DND-41 (cell line): ENCODE measurements around the gene SIN3B.

Experiments
- ATAC-seq: fragments of 200-7000 bp; cut with Tn5 transposase; 3 replicates; pipeline ENCODE4 v1.9.1; 2021; ENCODE audit warnings: low read depth; ENCODE audit not compliant: insufficient read depth
- DNase-seq: peaks from one replicate; pipeline ENCODE4 v3.0.0-alpha.2; 2020
- H2AFZ ChIP-seq: 2 replicates; pipeline ENCODE4 v1.6.0; 2012; ENCODE audit warnings: low read depth, low read length
- H3K27ac ChIP-seq: 2 replicates; pipeline ENCODE4 v1.5.1; 2012; ENCODE audit warnings: low read length, inconsistent platforms
- H3K27me3 ChIP-seq: fragments of 200-600 bp; sonication (generic); 2 replicates; pipeline ENCODE4 v1.6.0; 2012; ENCODE audit warnings: low read length, mild to moderate bottlenecking, inconsistent platforms; ENCODE audit not compliant: insufficient read depth, poor library complexity
- H3K36me3 ChIP-seq: 2 replicates; pipeline ENCODE4 v1.5.1; 2012; ENCODE audit warnings: low read length, inconsistent platforms; ENCODE audit not compliant: insufficient read depth
- H3K4me1 ChIP-seq: 2 replicates; pipeline ENCODE4 v1.5.1; 2012; ENCODE audit warnings: mild to moderate bottlenecking, low read length; ENCODE audit not compliant: insufficient read depth
- H3K4me2 ChIP-seq: 2 replicates; pipeline ENCODE4 v1.6.0; 2012; ENCODE audit warnings: mild to moderate bottlenecking, moderate library complexity, low read length, inconsistent platforms; ENCODE audit not compliant: insufficient read depth
- H3K4me3 ChIP-seq, 2 experiments: fragments of 200-600 bp in 1 of 2; shearing (Covaris generic) in 1 of 2; 2 replicates each; pipeline ENCODE4 v1.5.1; 2012 to 2016; ENCODE audit warnings: inconsistent platforms in 2 of 2, low read length in 2 of 2, mild to moderate bottlenecking in 2 of 2, low read depth in 1 of 2, moderate library complexity in 1 of 2
- H3K79me2 ChIP-seq: 2 replicates; pipeline ENCODE4 v1.6.0; 2012; ENCODE audit warnings: low read length, inconsistent platforms; ENCODE audit not compliant: insufficient read depth
- H3K9ac ChIP-seq: 2 replicates; pipeline ENCODE4 v1.6.0; 2012; ENCODE audit warnings: low read depth, mild to moderate bottlenecking, inconsistent platforms, low read length, moderate library complexity
- H3K9me3 ChIP-seq: 2 replicates; pipeline ENCODE4 v1.5.1; 2012; ENCODE audit warnings: low read length, moderate library complexity, mild to moderate bottlenecking, inconsistent platforms; ENCODE audit not compliant: insufficient read depth, severe bottlenecking
- H4K20me1 ChIP-seq: 2 replicates; pipeline ENCODE4 v1.6.0; 2012; ENCODE audit warnings: low read length; ENCODE audit not compliant: insufficient read depth
- CTCF ChIP-seq: IDR thresholded peaks from 2 replicates; pipeline ENCODE4 v1.5.1; 2012; ENCODE audit warnings: borderline replicate concordance, low read length, moderate library complexity, mild to moderate bottlenecking; ENCODE audit not compliant: poor library complexity, severe bottlenecking; ENCODE audit errors: extremely low read depth
- EZH2 ChIP-seq: IDR thresholded peaks from 3 replicates; pipeline ENCODE4 v1.6.1; 2012; ENCODE audit warnings: borderline replicate concordance, low read depth, mild to moderate bottlenecking, moderate library complexity, low read length, inconsistent platforms; ENCODE audit not compliant: severe bottlenecking

The SIN3B gene

GRCh38 chr19:16919496-16919895 is 90.3 kb downstream of the SIN3B start:
- DNase-seq (no peak), ATAC-seq (no peak)
- H3K4me1 ChIP-seq, result no peaks in the 10 kb centered on the region
- H3K79me2 ChIP-seq, result no peaks in the 10 kb centered on the region
- H3K4me2 ChIP-seq, result no peak overlapping the region
- no peaks in the 10 kb centered on the region for H3K9me3 ChIP-seq
- H2AFZ ChIP-seq, result no peak overlapping the region
- no peak overlapping the region for H3K9ac ChIP-seq
- no peaks in the 10 kb centered on the region for H4K20me1 ChIP-seq
- H3K27ac ChIP-seq, result no peak overlapping the region
- H3K27me3 ChIP-seq, result no peaks in the 10 kb centered on the region
- no peaks in the 10 kb centered on the region for H3K36me3 ChIP-seq
- no peak for TF ChIP-seq EZH2
- TF ChIP-seq CTCF, result no peak
- no peak overlapping the region for H3K4me3 ChIP-seq

- TF ChIP-seq CTCF (no peak), EZH2 (no peak)
- H3K9ac ChIP-seq, result no peak overlapping the region
- no peaks in the 10 kb centered on the region for H3K36me3 ChIP-seq
- H3K27me3 ChIP-seq, result no peaks in the 10 kb centered on the region
- no peaks in the 10 kb centered on the region for H3K9me3 ChIP-seq
- no peak overlapping the region for H3K4me2 ChIP-seq
- no peak overlapping the region for H2AFZ ChIP-seq
- H3K79me2 ChIP-seq, result no peaks in the 10 kb centered on the region
- H3K4me3 ChIP-seq, result no peak overlapping the region
- no peak for ATAC-seq
- no peak overlapping the region for H3K27ac ChIP-seq
- no peak for DNase-seq
- H3K4me1 ChIP-seq, result no peaks in the 10 kb centered on the region
- H4K20me1 ChIP-seq, result no peaks in the 10 kb centered on the region
Measured at GRCh38 chr19:16920816-16921529, 91.8 kb downstream of the SIN3B start.

- no peak overlapping the region for H3K27ac ChIP-seq
- H3K27me3 ChIP-seq, result no peaks in the 10 kb centered on the region
- no peaks in the 10 kb centered on the region for H3K36me3 ChIP-seq
- H2AFZ ChIP-seq, result no peak overlapping the region
- ATAC-seq (no peak), DNase-seq (no peak)
- no peaks in the 10 kb centered on the region for H3K79me2 ChIP-seq
- no peak overlapping the region for H3K4me3 ChIP-seq
- TF ChIP-seq CTCF, result no peak
- TF ChIP-seq EZH2, result no peak
- no peaks in the 10 kb centered on the region for H3K4me1 ChIP-seq
- H3K9me3 ChIP-seq, result no peaks in the 10 kb centered on the region
- no peaks in the 10 kb centered on the region for H4K20me1 ChIP-seq
- no peak overlapping the region for H3K4me2 ChIP-seq
- H3K9ac ChIP-seq, result no peak overlapping the region
Measured at GRCh38 chr19:16921766-16922591, 92.8 kb downstream of the SIN3B start.
